Skeletal muscle cell (primary cell): ENCODE results near the gene ARMC2.

Experiments used
- DNase-seq: peaks from one replicate; pipeline ENCODE4 v3.0.0-alpha.2; 2010; ENCODE audit warnings: low read depth
- H3K4me3 ChIP-seq: 2 replicates; pipeline ENCODE4 v1.5.1; 2011; ENCODE audit warnings: low read depth, mild to moderate bottlenecking, control low read depth, low read length, moderate library complexity

The ARMC2 gene

GRCh38 chr6:109002882-109003281 lies 154.7 kb downstream of the ARMC2 start:
- no peak for DNase-seq
- H3K4me3 ChIP-seq = no peak overlapping the region

DNA sequence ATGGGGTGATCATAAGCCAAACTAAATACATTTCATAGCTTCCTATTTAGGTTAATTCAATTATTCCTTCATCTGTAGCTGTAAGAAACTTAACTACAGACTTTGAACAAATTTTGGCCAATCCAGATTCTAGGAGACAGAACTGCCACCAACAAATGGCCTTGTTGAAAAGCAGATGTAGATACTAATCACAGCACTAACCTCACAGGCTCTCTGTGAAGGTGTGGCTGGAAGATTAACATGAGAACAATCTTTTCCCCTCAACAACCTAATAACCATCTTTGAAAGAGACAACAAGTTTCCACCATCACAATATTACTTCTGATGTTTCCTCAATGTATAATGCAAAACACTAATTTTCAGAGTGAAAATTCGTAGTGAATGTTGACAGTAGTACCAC lies 158.6 kb downstream of the ARMC2 start:
- no peak for DNase-seq
- no peak overlapping the region for H3K4me3 ChIP-seq

DNA sequence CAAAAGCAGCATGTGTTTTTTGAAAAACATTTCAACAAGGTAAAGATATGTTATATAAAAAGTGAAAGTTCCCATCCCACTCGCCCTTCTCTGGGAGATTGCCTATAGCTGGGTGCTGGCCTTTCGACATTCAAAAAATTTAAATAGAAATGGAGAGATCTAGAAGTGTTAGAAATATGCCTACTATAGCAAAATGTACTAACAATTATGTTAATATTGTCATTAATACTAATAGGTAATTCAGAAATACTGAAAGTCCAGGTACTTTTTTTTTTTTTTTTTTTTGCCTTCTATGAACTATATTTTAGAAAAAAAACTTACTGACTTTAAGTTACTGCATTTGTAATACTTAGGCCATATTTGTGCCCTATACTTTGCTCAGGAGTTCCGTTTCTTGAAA lies 159.3 kb downstream of the ARMC2 start:
- DNase-seq = no peak
- H3K4me3 ChIP-seq = peak overlapping the region; percentile 83

- DNase-seq = no peak
- peak overlapping the region; percentile 83 for H3K4me3 ChIP-seq
Measured at GRCh38 chr6:109008054-109008453, 159.8 kb downstream of the ARMC2 start.

DNA sequence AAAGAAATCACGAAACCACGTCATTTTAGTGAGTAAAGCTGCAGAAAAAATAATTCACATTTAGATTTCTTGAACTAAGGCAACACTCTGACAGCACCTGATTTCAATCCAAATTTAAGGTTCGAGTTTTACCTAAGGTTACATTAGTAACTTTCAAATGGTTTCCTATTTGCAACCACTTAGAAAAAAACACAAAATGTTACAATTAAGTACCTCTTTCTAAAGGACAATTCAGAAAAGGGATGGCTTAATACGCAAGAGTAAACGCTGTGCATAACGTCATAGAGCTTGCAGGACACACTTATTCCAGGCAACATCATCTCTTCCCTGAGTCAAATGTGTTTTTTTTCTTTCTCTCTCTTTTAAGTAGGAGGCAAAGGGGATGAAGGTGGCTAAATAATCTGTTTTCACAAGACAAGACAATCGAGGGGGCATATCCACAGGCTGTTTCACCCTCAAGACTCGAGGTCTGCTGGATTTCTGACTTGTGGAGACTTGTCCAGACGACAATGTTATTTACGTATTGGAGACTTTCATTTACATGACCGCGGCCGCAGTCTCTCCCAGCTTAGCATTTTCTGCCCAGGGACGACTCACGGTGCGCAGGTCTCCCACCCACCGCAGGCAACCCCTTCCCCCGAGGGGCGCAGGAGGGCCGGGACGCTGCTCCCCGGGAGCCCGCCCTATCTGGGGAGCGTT lies 160.5 kb downstream of the ARMC2 start:
- no peak for DNase-seq
- H3K4me3 ChIP-seq = peak overlapping the region; percentile 83

DNA sequence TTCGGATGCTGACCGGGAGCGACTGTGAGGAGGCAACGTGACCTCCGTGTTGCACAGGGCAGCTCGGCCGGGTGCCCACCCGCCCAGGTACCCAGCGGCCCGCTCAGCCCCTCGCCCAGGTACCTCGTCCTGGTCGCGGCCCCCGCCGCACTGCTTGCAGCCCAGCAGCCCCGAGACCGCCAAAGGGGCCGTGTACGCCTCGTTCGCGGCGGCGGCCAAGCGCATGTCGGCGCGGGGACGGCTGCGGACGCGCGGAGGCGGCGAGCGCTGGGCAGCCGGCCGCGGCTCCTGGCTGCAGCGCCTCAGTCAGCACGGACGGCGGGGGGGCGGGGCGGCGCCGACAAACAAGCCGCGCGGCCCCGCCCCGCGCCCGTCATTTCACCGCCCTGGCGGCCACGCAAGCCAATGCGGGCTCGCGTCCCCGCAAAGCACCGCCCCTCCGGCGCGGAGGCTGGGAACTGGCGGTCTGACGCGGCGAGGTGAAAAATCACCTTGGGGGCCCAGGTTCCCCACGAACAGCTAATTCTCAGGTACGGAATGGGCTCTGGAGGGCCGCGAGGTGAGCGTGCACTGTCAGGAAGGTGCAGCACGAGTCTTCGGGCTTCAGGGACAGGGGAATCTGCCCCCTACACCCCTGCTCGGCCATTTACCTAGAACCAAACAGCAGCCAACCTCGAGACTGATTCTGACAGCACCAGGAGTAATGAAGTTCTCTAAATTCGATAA lies 161.2 kb downstream of the ARMC2 start:
- peak overlapping the region; percentile 83 for H3K4me3 ChIP-seq
- peak; percentile 54 for DNase-seq

- H3K4me3 ChIP-seq = peak overlapping the region; percentile 83
- DNase-seq = no peak
Measured at GRCh38 chr6:109009962-109010704, 161.9 kb downstream of the ARMC2 start.

GRCh38 chr6:109010705-109011102 lies 162.5 kb downstream of the ARMC2 start:
- no peak overlapping the region for H3K4me3 ChIP-seq
- no peak for DNase-seq

- no peak for DNase-seq
- no peak overlapping the region for H3K4me3 ChIP-seq
Measured at GRCh38 chr6:109013656-109014305, 165.6 kb downstream of the ARMC2 start.

GRCh38 chr6:109014606-109015005 lies 166.4 kb downstream of the ARMC2 start:
- no peak for DNase-seq

GRCh38 chr6:109015176-109015575 lies 167.0 kb downstream of the ARMC2 start:
- DNase-seq = no peak
- H3K4me3 ChIP-seq = no peak overlapping the region

More at GRCh38 chr6:109014606-109015005, 166.4 kb downstream of the ARMC2 start:
- H3K4me3 ChIP-seq = no peak overlapping the region

- no peak for DNase-seq
- no peak overlapping the region for H3K4me3 ChIP-seq
Measured at GRCh38 chr6:109019911-109020310, 171.7 kb downstream of the ARMC2 start.

DNA sequence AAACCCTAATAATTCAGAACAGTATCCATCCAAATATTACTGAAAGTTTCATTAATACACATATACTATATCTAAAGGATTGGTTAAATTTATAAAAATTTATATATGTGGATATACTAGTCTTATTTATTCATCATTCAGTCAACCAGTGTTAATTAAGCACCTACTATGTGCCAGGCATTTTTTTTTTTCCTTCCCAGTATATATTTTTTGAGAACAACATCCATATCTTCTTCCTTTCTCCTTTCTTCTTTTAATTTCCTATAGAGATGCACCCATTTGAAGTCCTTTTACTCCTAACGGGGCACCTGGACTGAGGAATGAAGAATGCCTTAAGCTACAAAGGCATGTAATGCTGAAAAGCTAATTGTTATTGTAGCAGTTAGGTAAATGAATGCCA lies 173.6 kb downstream of the ARMC2 start:
- H3K4me3 ChIP-seq = no peak overlapping the region
- no peak for DNase-seq

- no peak for DNase-seq
- H3K4me3 ChIP-seq = no peak overlapping the region
Measured at GRCh38 chr6:109023356-109023925, 175.2 kb downstream of the ARMC2 start.
